PC-9 (cell line): ENCODE measurements around the gene TANGO6. TPM values are rescaled to one million over a fixed set of nuclear protein-coding genes. Genes with fewer than 3 reads are reported as not detected.

ENCODE experiments used
- BruUV-seq: library from RNA; stranded (reverse); fragments of 400-500 nt; replicated peaks from 2 replicates; lab custom pipeline; 2021; lab: Mats Ljungman, UMichigan
- CTCF ChIA-PET: fragments of 300-600 bp; sonication (Branson Sonifier 250); formaldehyde crosslinking; loops from one replicate; lab custom pipeline; 2022; ENCODE audit warnings: antibody characterized with exemption; lab: Charles Lee
- POLR2A ChIA-PET: fragments of 300-600 bp; sonication (Branson Sonifier 250); formaldehyde crosslinking; loops from one replicate; lab custom pipeline; 2022; ENCODE audit warnings: antibody characterized with exemption; ENCODE audit not compliant: unreplicated experiment; lab: Charles Lee
- DNase-seq, 2 experiments: peaks; one replicate each; pipeline versions ENCODE4 v3.0.0 to v3.0.0-alpha.2; 2015 to 2022; ENCODE audit warnings: mixed read lengths in 1 of 2
- H2AFZ ChIP-seq: fragments of 200-600 bp; sonication (generic); 2 replicates; pipeline ENCODE4 v1.8.1; 2017; ENCODE audit warnings: antibody characterized with exemption
- H3F3A ChIP-seq: fragments of 200-600 bp; sonication (generic); 2 replicates; pipeline ENCODE4 v1.8.1; 2017; ENCODE audit warnings: antibody characterized with exemption, mild to moderate bottlenecking, low read depth; ENCODE audit not compliant: insufficient read depth
- H3K27ac ChIP-seq: fragments of 200-600 bp; sonication (generic); 2 replicates; pipeline ENCODE4 v1.6.1; 2016; ENCODE audit warnings: mixed run types
- H3K27me3 ChIP-seq: fragments of 200-600 bp; sonication (generic); 2 replicates; pipeline ENCODE4 v1.6.1; 2016; ENCODE audit warnings: low read depth, mixed run types; ENCODE audit not compliant: insufficient read depth
- H3K36me3 ChIP-seq: fragments of 200-600 bp; sonication (generic); 2 replicates; pipeline ENCODE4 v1.6.1; 2016; ENCODE audit warnings: low read depth, mixed run types
- H3K4me1 ChIP-seq: fragments of 200-600 bp; sonication (generic); replicated peaks from 2 replicates; pipeline ENCODE4 v1.6.1; 2016; ENCODE audit warnings: mixed run types; ENCODE audit not compliant: insufficient read depth
- H3K4me2 ChIP-seq: fragments of 200-600 bp; sonication (generic); 2 replicates; pipeline ENCODE4 v1.6.1; 2017; ENCODE audit warnings: mixed run types
- H3K4me3 ChIP-seq: fragments of 200-600 bp; sonication (generic); 2 replicates; pipeline ENCODE4 v1.6.1; 2016; ENCODE audit warnings: mixed run types
- H3K79me2 ChIP-seq: fragments of 200-600 bp; sonication (generic); 2 replicates; pipeline ENCODE4 v1.6.1; 2017; ENCODE audit warnings: low read depth, mixed run types
- H3K9me2 ChIP-seq: fragments of 200-600 bp; sonication (generic); 2 replicates; pipeline ENCODE4 v1.8.1; 2017; ENCODE audit warnings: mild to moderate bottlenecking; ENCODE audit not compliant: insufficient read depth
- H3K9me3 ChIP-seq: fragments of 200-600 bp; sonication (generic); 2 replicates; pipeline ENCODE4 v1.8.1; 2016; ENCODE audit warnings: low read depth; ENCODE audit not compliant: insufficient read depth
- H4K20me1 ChIP-seq: fragments of 200-600 bp; sonication (generic); 2 replicates; pipeline ENCODE4 v1.8.1; 2017; ENCODE audit not compliant: insufficient read depth
- CTCF ChIP-seq: fragments of 200-600 bp; sonication (generic); conservative IDR thresholded peaks from 2 replicates; pipeline ENCODE4 v1.6.1; 2017; ENCODE audit warnings: mixed run types, antibody characterized with exemption, mild to moderate bottlenecking, moderate library complexity
- EZH2 ChIP-seq: fragments of 200-600 bp; sonication (generic); IDR thresholded peaks from 2 replicates; pipeline ENCODE4 v1.8.0; 2017; ENCODE audit warnings: antibody characterized with exemption, low read depth
- intact Hi-C: fragments of 100-400 bp; cut with micrococcal nuclease; formaldehyde crosslinking; loops from one replicate; pipeline ENCODE4 v1.10.0; 2022; ENCODE audit not compliant: unreplicated experiment
- total RNA-seq: library from RNA; stranded (reverse); gene quantifications from 2 replicates; pipeline ENCODE4 v1.2.3, GENCODE V29; 2021

Gene TANGO6
- total RNA-seq, 1 experiment from 2014 or later: 5.8 TPM

DNA sequence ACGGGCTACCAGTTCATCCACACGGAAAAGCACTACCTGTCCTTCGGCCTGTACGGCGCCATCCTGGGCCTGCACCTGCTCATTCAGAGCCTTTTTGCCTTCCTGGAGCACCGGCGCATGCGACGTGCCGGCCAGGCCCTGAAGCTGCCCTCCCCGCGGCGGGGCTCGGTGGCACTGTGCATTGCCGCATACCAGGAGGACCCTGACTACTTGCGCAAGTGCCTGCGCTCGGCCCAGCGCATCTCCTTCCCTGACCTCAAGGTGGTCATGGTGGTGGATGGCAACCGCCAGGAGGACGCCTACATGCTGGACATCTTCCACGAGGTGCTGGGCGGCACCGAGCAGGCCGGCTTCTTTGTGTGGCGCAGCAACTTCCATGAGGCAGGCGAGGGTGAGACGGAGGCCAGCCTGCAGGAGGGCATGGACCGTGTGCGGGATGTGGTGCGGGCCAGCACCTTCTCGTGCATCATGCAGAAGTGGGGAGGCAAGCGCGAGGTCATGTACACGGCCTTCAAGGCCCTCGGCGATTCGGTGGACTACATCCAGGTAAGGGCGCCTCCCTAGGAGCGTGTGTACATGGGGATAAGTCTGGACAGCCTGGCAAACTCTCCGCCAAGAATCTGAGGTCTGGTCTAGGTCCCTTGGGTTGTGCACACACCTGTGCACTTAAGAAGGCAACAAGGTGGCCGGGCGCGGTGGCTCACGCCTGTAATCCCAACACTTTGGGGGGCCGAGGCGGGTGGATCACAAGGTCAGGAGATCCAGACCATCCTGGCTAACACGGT is 266.3 kb downstream of the TANGO6 start:
- no peak overlapping the region for H3K27ac ChIP-seq
- peaks cover 25% of the 10 kb centered on the region; the same call in 1 of the 2 replicates for H3F3A ChIP-seq
- peaks cover 12% of the 10 kb centered on the region for H3K79me2 ChIP-seq
- intact Hi-C loops: loop anchor here (5.0 kb wide), 1 partner anchor 117 kb away; no protein-coding TSS in a partner anchor
- H3K4me1 ChIP-seq: peaks cover 14% of the 10 kb centered on the region; the same call in 1 of the 2 replicates
- no peak overlapping the region for H3K4me2 ChIP-seq
- no peak for TF ChIP-seq EZH2
- no peak for TF ChIP-seq CTCF
- CTCF ChIA-PET: interaction anchor here (0.7 kb wide), 1 partner anchor 193 kb away, joined by 3 read pairs; no protein-coding TSS in a partner anchor
- POLR2A ChIA-PET: no interaction called here
- no peak overlapping the region for H2AFZ ChIP-seq
- H3K9me3 ChIP-seq: no peaks in the 10 kb centered on the region
- no peaks in the 10 kb centered on the region for H3K9me2 ChIP-seq
- no peaks in the 10 kb centered on the region for H4K20me1 ChIP-seq
- H3K36me3 ChIP-seq: no peaks in the 10 kb centered on the region
- no peak for DNase-seq
- BruUV-seq: no TSS peak
- no peaks in the 10 kb centered on the region for H3K27me3 ChIP-seq
- no peak overlapping the region for H3K4me3 ChIP-seq

DNA sequence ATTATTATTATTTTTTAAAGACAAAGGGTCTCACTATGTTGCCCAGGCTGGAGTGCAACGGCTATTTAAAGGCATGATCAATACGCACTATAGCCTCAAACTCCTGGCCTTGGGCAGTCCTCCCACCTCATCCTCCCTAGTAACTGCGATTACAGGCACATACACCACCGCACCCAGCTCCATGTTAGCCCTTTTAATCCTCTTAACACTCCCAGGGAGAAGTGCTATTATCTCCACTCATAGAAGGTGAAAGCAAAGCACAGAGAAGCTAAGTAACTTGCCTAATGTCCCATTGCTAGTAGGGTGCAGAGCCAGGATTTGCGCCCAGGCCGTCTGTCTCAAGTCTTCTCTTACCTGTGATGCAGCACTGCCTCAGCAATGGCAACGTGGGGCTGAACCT is 267.1 kb downstream of the TANGO6 start:
- H3K4me1 ChIP-seq: peaks cover 14% of the 10 kb centered on the region; the same call in 1 of the 2 replicates
- BruUV-seq: no TSS peak
- no peaks in the 10 kb centered on the region for H3K36me3 ChIP-seq

More for the DNA sequence above, 267.1 kb downstream of the TANGO6 start:
- ChIA-PET POLR2A (no interaction called here), CTCF (interaction anchor here (0.6 to 0.7 kb wide), 2 partner anchors 59 to 192 kb away, joined by 3 read pairs; no protein-coding TSS in a partner anchor)
- no peaks in the 10 kb centered on the region for H3K27me3 ChIP-seq
- H3F3A ChIP-seq: peaks cover 20% of the 10 kb centered on the region; the same call in 1 of the 2 replicates
- DNase-seq: no peak
- intact Hi-C loops: no loop called here
- peaks cover 12% of the 10 kb centered on the region for H3K79me2 ChIP-seq
- H3K4me2 ChIP-seq: no peak overlapping the region
- H3K27ac ChIP-seq: no peak overlapping the region
- no peak overlapping the region for H3K4me3 ChIP-seq
- no peak overlapping the region for H2AFZ ChIP-seq
- TF ChIP-seq CTCF: no peak
- TF ChIP-seq EZH2: no peak
- no peaks in the 10 kb centered on the region for H3K9me3 ChIP-seq
- no peaks in the 10 kb centered on the region for H4K20me1 ChIP-seq
- H3K9me2 ChIP-seq: no peaks in the 10 kb centered on the region
